Lung (tissue), 12 donors: ENCODE measurements around the gene SORD. TPM values are rescaled to one million over a fixed set of nuclear protein-coding genes. Genes with fewer than 3 reads are reported as not detected.
"Not testable (repeated sequence)": the region's sequence is repeated elsewhere in the genome, so short reads cannot be mapped to it uniquely, and the experiment has no call there.

Experiments
- ATAC-seq: fragments of 200-7000 bp; cut with Tn5 transposase; one replicate; pipeline ENCODE4 v1.9.1; 2020; ENCODE audit warnings: moderate number of reproducible peaks; ENCODE audit not compliant: insufficient read depth, low FRiP score
- DNase-seq, 3 donors: peaks; one replicate each; pipeline ENCODE4 v3.0.0-alpha.2; 2013 to 2017
- H3K27ac ChIP-seq, 2 donors: one replicate each; pipeline ENCODE4 v1.5.1; 2013; ENCODE audit warnings: mild to moderate bottlenecking in 2 of 2, moderate library complexity in 2 of 2, control low read depth in 1 of 2, inconsistent platforms in 1 of 2, low read depth in 1 of 2, low read length in 1 of 2
- H3K27me3 ChIP-seq, 3 donors: one replicate each; pipeline ENCODE4 v1.5.1; 2013; ENCODE audit warnings: low read length in 2 of 3; ENCODE audit not compliant: control insufficient read depth in 3 of 3, insufficient read depth in 3 of 3
- H3K36me3 ChIP-seq, 4 donors: one replicate each; pipeline ENCODE4 v1.5.1; 2013; ENCODE audit warnings: low read length in 4 of 4, mild to moderate bottlenecking in 1 of 4, moderate library complexity in 1 of 4; ENCODE audit not compliant: control insufficient read depth in 4 of 4, insufficient read depth in 4 of 4
- H3K4me1 ChIP-seq, 5 donors: one replicate each; pipeline ENCODE4 v1.5.1; 2013; ENCODE audit warnings: low read length in 5 of 5, mild to moderate bottlenecking in 2 of 5, moderate library complexity in 1 of 5; ENCODE audit not compliant: control insufficient read depth in 5 of 5, insufficient read depth in 5 of 5
- H3K4me3 ChIP-seq: one replicate; pipeline ENCODE4 v1.5.1; 2013; ENCODE audit warnings: mild to moderate bottlenecking, control low read depth, moderate library complexity
- H3K9ac ChIP-seq, 2 donors: one replicate each; pipeline ENCODE4 v1.5.1; 2013; ENCODE audit warnings: low read length in 2 of 2, control low read depth in 1 of 2; ENCODE audit not compliant: insufficient read depth in 1 of 2
- H3K9me3 ChIP-seq, 4 donors: one replicate each; pipeline ENCODE4 v1.5.1; 2013; ENCODE audit warnings: low read length in 3 of 4, mild to moderate bottlenecking in 1 of 4, moderate library complexity in 1 of 4; ENCODE audit not compliant: control insufficient read depth in 4 of 4, insufficient read depth in 3 of 4
- WGBS, 2 donors: extraction: QIAGEN DNeasy Blood & Tissue Kit; methylation state at CpG; one replicate each; pipeline ENCODE4 v1.1.7; 2013; 5-methylcytosine and 5-hydroxymethylcytosine counted together
- polyA plus RNA-seq, 2 donors: library from polyadenylated mRNA; stranded (reverse); fragments of 200-250 nt; gene quantifications; one replicate each; pipeline ENCODE4 v1.2.1, GENCODE V29; 2013
- total RNA-seq, 2 donors: library from RNA; depleted of rRNA in 1 of 2; stranded (reverse); fragments of >200 nt in 1 of 2; gene quantifications; one replicate each; pipeline ENCODE4 v1.2.1, GENCODE V29; 2014 to 2021
- TF ChIP-seq, protein P1 (sequence below): IDR thresholded peaks from 2 replicates; pipeline ENCODE4 v1.5.1; 2012; ENCODE audit warnings: mild to moderate bottlenecking; ENCODE audit errors: control extremely low read depth, extremely low read depth
- donor health status: control.
- donor health status: control.
- donor health status: Bipolar disorder and iron deficiency.
- donor health status: healthy.
- donor health status: DM: yes; HTN: yes; CAD: no.

Gene SORD
- total and polyA plus RNA-seq, 4 donors, result 3.5 to 18.2 (median 16.4) TPM

DNA sequence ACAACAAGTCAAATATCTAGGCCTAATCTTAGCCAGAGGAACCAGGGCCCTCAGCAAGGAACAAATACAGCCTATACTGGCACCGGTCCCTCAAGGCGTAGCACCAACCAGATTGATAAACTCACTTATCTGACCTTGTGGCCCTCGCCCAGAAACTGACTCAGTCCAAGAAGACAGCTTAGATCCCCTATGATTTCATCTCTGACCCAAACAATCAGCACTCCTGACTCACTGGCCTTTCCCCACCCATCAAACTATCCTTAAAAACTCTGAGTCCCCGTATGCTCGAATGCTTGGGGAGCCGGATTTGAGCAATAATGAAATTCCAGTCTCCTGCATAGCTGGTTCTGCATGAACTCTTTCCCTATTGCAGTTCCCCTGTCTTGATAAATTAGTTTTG lies 1.6 kb upstream of the SORD start:
- Histone ChIP-seq H3K9ac (no peak overlapping the region), H3K27me3 (no peaks in the 10 kb centered on the region), H3K36me3 (no peaks in the 10 kb centered on the region), H3K4me1 (peaks cover 0 to 14% (median 8%) of the 10 kb centered on the region in 5 donors), H3K4me3 (no peak overlapping the region), H3K27ac (no peak overlapping the region), H3K9me3 (no peaks in the 10 kb centered on the region)
- TF ChIP-seq, protein P1, sequence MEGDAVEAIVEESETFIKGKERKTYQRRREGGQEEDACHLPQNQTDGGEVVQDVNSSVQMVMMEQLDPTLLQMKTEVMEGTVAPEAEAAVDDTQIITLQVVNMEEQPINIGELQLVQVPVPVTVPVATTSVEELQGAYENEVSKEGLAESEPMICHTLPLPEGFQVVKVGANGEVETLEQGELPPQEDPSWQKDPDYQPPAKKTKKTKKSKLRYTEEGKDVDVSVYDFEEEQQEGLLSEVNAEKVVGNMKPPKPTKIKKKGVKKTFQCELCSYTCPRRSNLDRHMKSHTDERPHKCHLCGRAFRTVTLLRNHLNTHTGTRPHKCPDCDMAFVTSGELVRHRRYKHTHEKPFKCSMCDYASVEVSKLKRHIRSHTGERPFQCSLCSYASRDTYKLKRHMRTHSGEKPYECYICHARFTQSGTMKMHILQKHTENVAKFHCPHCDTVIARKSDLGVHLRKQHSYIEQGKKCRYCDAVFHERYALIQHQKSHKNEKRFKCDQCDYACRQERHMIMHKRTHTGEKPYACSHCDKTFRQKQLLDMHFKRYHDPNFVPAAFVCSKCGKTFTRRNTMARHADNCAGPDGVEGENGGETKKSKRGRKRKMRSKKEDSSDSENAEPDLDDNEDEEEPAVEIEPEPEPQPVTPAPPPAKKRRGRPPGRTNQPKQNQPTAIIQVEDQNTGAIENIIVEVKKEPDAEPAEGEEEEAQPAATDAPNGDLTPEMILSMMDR, result no peak
- no peak for ATAC-seq
- WGBS, 2 donors, result 93 to 97% methylated on average over 6 of the region's 6 CpGs
- no peak for DNase-seq

DNA sequence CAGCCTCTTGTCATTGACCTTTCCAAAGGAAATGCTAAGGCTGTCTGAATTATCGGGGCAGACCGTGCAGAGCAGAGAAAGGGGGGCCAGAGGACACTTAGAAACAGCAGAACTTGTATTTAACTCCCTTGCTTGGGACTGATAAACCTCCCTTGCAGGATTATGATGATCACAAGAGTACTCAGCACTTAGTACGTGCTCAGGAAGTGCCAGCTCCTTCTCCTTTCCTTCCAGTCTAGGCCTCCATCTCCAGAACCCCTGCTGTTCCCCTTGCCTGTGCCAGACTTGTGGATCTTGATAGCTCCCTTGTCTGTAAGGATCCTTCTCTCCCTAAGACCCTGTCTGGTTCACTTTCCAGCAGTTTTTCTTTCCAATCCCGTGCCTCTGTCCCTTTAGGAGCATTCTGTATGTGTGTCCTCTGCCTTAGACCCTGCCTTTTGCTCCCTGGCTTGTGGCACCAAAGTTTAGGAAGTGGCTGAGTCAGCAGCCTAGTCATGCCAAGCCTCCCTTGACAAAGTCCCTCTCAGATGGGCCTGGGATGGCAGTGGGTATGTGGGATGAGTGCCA lies 747 bp downstream of the SORD start:
- Histone ChIP-seq H3K9ac (peak overlapping the region in 1 of 2 donors; percentile 16), H3K27ac (peak overlapping the region; percentile 29 to 84), H3K4me1 (peaks cover 0 to 20% (median 10%) of the 10 kb centered on the region in 5 donors), H3K27me3 (no peaks in the 10 kb centered on the region), H3K4me3 (peak overlapping the region; percentile 78), H3K9me3 (no peaks in the 10 kb centered on the region), H3K36me3 (no peaks in the 10 kb centered on the region)
- 18 to 25% methylated on average over 4 of the region's 4 CpGs for WGBS, 2 donors
- no peak for ATAC-seq
- TF ChIP-seq, protein P1, result no peak
- peak in 2 of 3 donors; percentile 55 to 60 for DNase-seq

DNA sequence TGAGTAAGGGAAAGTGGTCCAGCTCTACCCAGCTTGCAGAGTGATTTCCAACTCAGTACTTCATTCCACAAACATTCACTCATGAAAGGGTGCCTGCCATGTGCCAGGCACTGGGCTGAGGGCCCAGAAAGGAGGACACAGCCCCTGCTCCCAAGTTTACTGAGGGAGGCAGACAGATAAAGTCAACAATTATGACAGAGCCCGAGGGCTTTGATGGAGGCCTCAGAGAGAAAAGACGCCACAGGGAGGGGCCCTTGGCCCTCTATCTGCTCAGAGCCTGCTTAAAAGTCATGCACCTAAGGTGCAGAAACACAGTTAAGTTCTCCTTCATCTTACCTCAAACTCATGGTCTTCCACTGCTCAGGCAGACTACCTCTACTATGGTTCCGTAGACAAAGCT lies 1.7 kb downstream of the SORD start:
- H3K4me1 ChIP-seq, result peaks cover 0 to 20% (median 10%) of the 10 kb centered on the region in 5 donors
- ATAC-seq, H3K4me3 ChIP-seq, H3K27me3 ChIP-seq, DNase-seq, H3K9ac ChIP-seq, H3K9me3 ChIP-seq, H3K36me3 ChIP-seq, H3K27ac ChIP-seq: not testable (repeated sequence)
- 86% methylated on average over 2 to 3 of the region's 3 CpGs for WGBS, 2 donors

DNA sequence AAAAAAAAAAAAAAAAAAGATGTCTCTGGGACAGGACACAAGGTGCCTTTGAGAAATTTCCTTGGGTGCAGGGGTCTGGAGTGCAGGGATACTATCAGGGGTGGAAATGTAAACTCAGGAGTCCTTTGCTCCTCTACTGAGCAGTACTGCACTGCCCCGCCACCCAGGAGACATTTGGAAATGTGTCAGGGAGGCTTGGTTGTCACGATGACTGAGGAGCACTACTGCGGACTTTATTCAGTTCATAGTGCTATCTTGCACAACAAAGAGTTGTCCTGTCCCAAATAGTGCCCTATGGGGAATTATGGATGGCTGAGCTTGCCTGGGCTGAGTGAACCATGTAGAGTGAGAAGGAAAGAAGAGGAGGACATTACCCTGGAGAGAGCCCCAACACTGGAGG lies 2.6 kb downstream of the SORD start:
- 95 to 98% methylated on average over 3 of the region's 3 CpGs for WGBS, 2 donors
- DNase-seq, ATAC-seq, H3K4me3 ChIP-seq, H3K9ac ChIP-seq, H3K9me3 ChIP-seq, H3K36me3 ChIP-seq, H3K27me3 ChIP-seq, H3K27ac ChIP-seq: not testable (repeated sequence)
- H3K4me1 ChIP-seq, result peaks cover 0 to 20% (median 10%) of the 10 kb centered on the region in 5 donors
